Measurements from ENCODE around the gene CTNNBL1.
"Not testable (repeated sequence)": the region's sequence is repeated elsewhere in the genome, so short reads cannot be mapped to it uniquely, and the experiment has no call there.

CTNNBL1 gene

DNA sequence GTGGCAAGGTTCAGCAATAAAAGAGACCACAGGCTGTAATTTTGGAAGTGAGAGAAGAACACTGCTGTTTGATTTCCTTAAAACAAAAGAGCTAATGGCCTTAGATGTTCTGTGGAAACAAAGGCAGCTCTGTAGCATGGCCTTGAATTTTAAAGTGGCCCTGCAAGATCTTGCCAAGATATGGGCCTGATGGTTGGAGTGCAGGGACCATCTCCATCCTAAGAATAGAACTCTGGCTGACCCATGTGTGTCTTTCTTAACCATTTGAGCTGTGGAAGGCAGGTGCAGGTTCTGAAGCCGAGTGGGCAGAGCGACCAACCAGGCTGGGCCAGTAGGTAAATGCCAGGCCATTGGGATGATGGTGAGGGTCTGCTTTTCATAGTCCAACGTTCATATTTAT lies 135.3 kb downstream of the CTNNBL1 start:
- DNase-seq = no peak

DNA sequence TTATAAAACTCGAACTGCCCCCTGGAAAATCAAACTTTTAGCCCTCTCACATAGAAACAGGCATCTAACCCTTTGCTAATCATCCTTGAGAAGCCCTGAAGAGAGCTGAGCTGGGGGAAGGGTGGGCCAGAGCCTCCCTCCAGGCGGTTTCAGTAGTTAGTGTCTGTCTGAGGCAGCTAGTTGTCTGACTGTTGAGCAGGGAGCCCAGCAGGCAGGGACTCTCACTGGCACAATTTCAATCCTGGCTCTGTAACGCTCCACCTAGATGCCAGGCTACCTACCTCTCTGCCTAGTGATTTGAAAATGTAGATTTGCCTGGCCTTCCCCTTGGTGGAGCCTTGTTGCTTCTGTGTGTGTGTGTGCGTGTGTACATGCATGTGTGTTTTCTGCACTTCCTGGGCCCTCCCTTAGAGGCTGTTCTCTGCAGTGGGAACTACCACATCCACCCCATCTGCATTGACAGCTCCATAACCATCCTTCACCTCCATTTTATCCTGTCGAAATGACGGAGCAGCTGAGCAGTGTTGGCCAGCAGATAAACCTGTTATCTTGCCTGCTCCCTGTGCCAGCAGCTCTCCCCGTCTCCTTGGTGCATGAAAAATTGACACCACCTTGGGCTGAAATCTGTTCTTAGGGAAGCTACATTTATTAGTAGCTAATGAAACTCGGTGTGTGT lies 139.5 kb downstream of the CTNNBL1 start:
- no peak for DNase-seq

- DNase-seq = no peak
Observed at GRCh38 chr20:37836926-37837325, 143.1 kb downstream of the CTNNBL1 start.

DNA sequence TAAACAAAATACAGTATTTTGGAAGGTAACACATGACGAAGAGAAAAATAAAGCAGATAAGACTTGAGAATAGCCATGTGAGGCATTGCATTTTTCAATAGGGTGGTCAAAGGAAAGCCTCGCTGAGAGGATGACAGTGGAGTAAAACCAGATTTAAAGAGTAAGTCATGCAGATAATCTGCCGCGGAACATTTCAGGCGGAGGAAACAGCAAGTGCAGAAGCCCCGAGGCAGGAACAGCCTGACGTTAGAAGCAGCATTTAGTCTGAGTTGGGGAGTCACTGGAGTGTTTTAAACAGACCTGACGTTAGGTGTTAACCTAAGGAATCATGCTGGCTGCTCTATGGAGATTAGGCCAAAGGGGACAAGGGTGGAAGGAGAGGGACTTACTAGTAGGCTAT lies 144.1 kb downstream of the CTNNBL1 start:
- DNase-seq = no peak

DNA sequence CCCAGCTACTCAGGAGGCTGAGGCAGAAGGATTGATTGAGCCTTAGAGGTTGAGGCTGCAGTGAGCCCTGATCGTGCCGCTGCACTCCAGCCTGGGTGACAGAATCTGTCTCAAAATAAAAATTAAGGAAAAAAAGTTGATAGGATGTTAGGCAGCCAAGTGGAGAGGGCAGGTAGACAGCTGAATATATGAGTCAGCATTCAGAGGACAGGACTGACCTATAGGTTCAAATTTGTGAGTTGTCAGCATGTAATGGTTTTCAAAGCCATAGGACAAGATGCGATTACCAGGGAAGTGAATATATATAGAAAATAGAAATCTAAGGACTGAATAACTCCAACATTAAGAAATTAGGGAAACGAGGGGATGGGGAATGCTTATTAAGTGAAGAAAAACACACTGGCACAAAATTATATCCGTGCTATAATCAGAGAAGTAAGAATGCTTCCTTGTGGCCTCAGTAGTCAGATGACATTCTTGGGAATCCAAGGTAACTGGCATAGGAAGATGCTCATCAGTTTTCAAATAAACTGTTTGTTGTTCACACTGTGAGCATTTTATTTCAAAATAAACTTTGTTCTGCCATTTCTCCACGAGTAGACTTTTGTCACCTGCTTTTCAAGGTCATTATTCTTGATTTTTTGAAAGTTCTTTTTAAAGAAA lies 145.1 kb downstream of the CTNNBL1 start:
- DNase-seq = no peak

- DNase-seq = peak; percentile 42
Observed at GRCh38 chr20:37839432-37839827, 145.6 kb downstream of the CTNNBL1 start.

DNA sequence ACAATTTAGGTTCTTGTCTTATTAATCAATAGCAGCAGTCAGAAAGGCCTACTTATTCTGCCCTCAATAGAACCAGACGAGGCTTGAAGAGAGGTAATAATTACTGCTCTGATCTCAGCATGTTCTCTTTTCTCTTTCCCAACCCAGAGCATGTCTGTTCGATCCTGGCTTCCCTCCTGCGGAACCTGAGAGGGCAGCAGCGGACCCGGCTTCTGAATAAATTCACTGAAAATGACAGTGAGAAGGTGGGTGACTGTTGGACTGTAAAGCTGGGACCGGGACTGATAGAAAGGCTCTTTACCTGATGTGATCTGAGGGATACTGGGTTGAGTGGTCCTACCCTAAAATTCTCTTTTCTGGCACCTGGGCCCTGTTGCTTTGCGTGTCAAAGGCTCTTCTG lies 146.1 kb downstream of the CTNNBL1 start:
- no peak for DNase-seq

- no peak for DNase-seq
Observed at GRCh38 chr20:37841389-37841788, 147.6 kb downstream of the CTNNBL1 start.

- DNase-seq = peak; percentile 9
Observed at GRCh38 chr20:37841971-37842370, 148.1 kb downstream of the CTNNBL1 start.

GRCh38 chr20:37845241-37845681 lies 151.4 kb downstream of the CTNNBL1 start:
- DNase-seq = peak; percentile 71

- no peak for DNase-seq
Observed at GRCh38 chr20:37845878-37846277, 152.0 kb downstream of the CTNNBL1 start.

DNA sequence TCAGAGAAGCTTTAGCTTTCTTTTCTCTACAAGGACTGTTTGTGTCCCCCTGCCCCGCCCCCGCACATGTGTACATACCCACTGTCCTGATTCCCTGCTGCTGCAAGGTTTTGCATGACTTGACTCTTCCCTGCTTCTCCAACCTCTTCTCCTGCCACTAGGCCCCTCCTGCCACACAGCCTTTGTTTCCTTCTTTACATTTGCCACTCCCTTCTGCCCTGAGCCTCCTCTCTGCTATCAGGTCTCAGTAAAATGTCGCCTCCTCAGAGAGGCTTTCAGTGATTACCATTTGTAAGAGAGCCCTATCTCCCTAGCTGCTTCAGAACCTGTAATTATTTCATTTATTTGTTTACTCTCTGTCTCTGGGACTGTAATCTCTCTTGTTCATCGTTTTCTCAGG lies 152.7 kb downstream of the CTNNBL1 start:
- DNase-seq = peak; percentile 29

DNA sequence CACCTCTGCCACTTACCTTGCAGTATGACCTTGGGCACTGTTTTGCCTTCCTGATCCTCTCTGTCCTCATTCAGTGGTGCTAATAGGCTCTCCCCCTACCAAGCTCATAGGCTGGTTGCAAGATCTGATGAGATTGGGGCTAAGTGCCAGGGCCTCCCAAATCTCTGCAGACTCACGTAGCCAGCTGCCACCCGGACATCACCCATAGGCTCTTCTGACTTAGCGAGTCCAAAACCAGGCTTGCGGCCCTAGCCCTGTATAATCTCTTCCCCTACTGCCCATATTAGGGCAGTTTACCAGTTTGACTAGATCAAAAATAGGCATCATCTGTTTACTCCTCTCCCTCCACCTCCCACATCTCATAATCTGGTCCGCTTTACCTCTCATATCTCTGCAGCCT lies 154.9 kb downstream of the CTNNBL1 start:
- DNase-seq = no peak

GRCh38 chr20:37849156-37849555 lies 155.3 kb downstream of the CTNNBL1 start:
- no peak for DNase-seq

- DNase-seq = no peak
Observed at GRCh38 chr20:37849566-37849965, 155.7 kb downstream of the CTNNBL1 start.

DNA sequence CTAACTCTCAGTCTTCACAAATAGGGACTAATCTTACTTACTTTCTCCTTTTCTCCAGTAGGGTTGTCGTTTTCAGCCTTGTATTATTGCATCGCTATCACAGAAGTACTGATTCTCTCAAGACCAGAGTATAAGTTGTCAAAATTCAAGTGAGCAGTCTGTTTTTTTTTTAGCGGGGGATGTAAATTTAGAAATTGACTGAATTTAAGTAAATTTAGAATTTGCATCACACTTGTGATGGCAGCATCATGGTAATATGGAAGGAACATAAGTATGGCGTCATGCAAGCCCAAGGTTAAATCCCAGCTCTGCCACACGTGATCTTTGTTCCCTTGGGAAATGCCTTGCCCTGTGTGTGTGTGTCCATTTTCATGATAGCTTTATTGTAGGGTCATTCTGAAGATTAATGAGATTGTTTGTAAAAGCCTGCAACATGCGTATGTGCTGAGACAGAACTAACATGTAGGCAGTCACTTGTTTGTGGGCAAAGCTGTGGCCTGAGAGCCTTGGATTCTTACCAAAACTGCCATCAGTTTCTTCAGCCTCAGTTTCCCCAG lies 156.3 kb downstream of the CTNNBL1 start:
- no peak for DNase-seq

DNA sequence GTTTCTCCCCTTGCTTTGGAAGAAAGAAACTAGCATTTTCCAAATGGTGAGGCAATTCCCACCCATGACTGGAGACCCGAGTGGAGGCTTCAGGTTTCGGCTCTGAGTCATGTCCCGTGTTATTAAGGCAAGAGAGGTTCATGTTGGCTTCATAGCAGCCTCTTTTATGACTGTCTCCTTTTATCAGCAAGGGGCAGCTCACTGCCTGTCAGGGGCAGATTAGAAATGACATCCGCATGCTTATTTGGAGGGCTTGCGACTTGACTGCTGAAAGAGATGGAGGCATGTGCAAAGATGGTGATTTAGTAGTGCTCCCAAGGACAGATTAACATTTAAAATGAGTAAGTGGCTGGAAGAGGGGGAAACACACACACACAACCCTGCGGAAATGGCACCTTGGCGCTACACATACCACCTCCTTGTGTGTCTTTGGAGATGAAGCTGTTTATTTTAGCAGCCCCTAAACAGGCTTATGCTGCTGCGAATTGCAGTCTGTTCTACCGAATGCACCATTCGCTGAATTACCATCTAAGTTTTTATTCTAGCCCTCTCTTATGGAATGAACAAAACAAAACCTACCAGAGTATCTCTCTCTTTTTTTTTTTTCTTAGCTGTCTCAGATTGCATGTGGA lies 157.0 kb downstream of the CTNNBL1 start:
- no peak for DNase-seq

GRCh38 chr20:37852666-37853065 lies 158.8 kb downstream of the CTNNBL1 start:
- DNase-seq = no peak

DNA sequence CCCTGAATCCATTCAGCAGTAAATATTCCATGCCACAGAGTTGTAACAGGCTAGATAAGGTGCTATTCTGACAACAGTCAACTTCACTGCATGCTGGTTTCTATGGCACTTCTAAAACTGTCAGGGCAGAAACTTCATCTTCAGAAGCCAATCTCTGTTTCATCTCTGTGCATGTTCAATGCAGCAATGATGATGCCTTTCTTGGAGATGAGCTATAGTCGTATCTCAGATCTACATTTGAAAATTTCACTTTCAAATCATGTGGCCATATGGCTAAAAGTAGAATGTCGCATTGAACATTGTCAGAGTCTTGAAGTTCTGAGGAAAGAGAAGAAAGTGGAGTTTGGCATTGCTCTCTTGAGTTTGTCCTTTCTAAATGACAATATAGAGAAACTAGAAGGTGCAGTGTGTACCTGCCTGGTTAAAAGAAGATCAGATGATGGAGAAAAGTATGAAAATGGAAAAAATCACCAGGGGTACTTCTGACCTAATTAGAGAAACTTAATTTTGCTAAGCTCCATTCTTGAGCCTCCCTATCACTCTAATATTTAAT lies 160.1 kb downstream of the CTNNBL1 start:
- DNase-seq = no peak

DNA sequence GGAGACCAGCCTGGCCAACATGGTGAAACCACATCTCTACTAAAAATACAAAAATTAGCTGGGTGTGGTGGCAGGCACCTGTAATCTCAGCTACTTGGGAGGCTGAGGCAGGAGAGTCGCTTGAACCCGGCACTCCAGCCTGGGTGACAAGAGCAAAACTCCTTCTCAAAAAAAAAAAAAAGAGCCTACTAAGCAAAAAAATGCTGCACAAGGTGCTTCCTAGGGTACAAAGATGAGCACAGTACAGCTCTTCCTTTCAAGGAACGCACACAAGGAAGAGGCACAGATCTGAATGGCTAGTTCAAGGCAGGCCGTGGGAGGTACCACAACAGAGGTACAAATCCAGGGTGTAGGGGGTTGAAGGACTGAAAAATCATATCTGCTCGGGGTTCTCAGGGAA lies 162.2 kb downstream of the CTNNBL1 start:
- not testable (repeated sequence) for DNase-seq

DNA sequence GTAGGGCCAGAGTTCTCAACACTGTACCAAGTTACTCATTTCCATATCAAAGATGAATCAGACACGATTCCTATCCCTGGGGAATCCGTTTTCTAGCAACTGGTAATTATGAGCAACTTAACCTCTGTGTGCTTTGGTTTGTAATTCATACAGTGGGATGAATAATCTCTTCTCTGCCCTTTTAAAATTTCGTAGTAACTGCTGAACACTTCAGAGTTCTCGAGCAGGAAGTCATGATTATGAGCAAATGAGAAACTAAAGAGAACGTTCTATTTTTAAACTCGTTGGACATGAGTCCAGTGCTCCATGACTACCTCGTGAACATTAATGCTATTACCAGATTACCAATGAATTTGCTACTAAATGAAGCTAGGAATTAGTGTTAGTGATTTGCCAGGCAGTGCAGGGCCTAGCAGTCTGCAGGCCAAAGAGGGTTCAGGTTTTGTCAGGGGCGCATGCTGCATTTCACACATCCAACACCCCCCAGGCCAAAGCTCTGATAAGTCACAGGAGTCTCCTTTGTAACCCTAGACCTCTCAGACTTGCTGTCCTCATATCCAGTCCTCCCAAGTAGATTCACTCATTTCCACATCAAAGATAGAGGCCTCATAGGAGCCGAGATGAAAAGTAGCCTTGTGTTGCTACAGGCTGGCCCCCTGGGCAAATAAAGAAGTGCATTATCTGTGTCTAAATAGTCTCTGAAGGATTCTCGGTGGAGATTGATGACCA lies 163.3 kb downstream of the CTNNBL1 start:
- DNase-seq = no peak

DNA sequence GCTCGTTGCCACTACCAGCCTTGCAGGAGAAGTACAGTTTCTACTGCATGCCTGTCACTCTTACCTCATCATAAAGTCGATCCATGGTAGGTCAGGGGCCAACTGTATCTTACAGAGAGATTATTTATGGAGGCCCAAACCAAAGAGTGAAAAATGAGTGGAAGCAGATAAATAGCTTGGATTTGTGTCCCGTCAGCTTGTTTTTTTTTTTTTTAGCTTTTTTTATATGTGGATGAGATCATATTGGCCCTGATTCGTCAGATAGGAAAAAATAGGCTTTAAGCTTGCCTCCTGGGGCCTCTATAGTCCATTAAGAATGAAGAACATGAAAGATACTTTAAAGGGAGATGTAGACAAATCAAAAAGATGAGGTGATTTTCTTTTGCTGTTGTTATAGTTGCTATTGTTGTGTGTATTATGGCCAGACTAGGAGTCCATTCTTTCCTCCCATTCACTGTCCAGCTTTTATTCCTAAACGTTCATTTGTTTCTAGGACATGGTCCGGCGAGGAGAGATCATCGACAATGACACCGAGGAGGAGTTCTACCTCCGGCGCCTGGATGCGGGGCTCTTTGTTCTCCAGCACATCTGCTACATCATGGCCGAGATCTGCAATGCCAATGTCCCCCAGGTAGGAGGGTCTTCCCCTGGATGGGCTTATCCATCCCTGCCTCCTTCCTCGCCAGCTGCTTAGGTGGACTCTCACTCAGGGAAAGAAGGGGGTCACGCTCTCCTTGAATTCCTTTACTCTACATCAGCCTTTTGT lies 165.8 kb downstream of the CTNNBL1 start:
- no peak for DNase-seq

Data from NCI-H2029 (cell line).